Measurements from ENCODE around the gene ATP5PD. TPM values are rescaled to one million over a fixed set of nuclear protein-coding genes. Genes with fewer than 3 reads are reported as not detected.

The ATP5PD gene
- total RNA-seq, 1 experiment from 2014 or later = 344 TPM

- H3K9me3 Mint-ChIP-seq = no peaks in the 10 kb centered on the region; a peak in 1 of 5 replicates
- no peak overlapping the region for H3T11ph ChIP-seq (ENCODE audit: low read length)
- peaks cover 5% of the 10 kb centered on the region for H3K79me1 ChIP-seq (ENCODE audit: insufficient read depth, low read depth, low read length, poor library complexity, severe bottlenecking)
- no peak overlapping the region for H2AFZ ChIP-seq (ENCODE audit: low read length)
- no peak overlapping the region for H3K18ac ChIP-seq (ENCODE audit: insufficient read length, low read depth, low read length)
- peaks cover 39 to 81% (median 62%) of the 10 kb centered on the region in 3 experiments for H3K36me3 Mint-ChIP-seq (ENCODE audit: insufficient read depth in 1 of 3, low read depth in 3 of 3)
- H4K91ac ChIP-seq (ENCODE audit: insufficient read length, low read depth, low read length) = no peak overlapping the region
- DNase-seq = no peak
- H3K27me3 Mint-ChIP-seq (ENCODE audit: low read depth) = no peaks in the 10 kb centered on the region
- H2BK15ac ChIP-seq (ENCODE audit: low read depth, low read length) = no peak overlapping the region
- H3K14ac ChIP-seq (ENCODE audit: insufficient read depth, low read length) = no peak overlapping the region
- H2BK5ac ChIP-seq (ENCODE audit: insufficient read length, low read length) = no peak overlapping the region
- no peak overlapping the region for H2BK120ac ChIP-seq (ENCODE audit: low read depth, low read length, poor library complexity, severe bottlenecking)
- no peak overlapping the region for H3K23ac ChIP-seq (ENCODE audit: insufficient read length, low read depth, low read length)
- H3K4me3 Mint-ChIP-seq = no peak overlapping the region
- no peaks in the 10 kb centered on the region for H3K27me3 ChIP-seq (ENCODE audit: insufficient read depth, low read length)
- no peak overlapping the region for H3K9ac ChIP-seq (ENCODE audit: extremely low read depth, insufficient read length, low read length)
- no CpG with 5 or more reads among the region's 2 CpGs for WGBS (ENCODE audit: extremely low coverage, insufficient read length, low lambda C conversion rate)
- no peak overlapping the region for H3K27ac ChIP-seq (ENCODE audit: insufficient read length, low read depth, low read length)
- no peak overlapping the region for H4K5ac ChIP-seq (ENCODE audit: insufficient read length, low read depth, low read length)
- no peak overlapping the region for H3K56ac ChIP-seq (ENCODE audit: insufficient read length, low read depth, low read length)
- TF ChIP-seq, protein P1, sequence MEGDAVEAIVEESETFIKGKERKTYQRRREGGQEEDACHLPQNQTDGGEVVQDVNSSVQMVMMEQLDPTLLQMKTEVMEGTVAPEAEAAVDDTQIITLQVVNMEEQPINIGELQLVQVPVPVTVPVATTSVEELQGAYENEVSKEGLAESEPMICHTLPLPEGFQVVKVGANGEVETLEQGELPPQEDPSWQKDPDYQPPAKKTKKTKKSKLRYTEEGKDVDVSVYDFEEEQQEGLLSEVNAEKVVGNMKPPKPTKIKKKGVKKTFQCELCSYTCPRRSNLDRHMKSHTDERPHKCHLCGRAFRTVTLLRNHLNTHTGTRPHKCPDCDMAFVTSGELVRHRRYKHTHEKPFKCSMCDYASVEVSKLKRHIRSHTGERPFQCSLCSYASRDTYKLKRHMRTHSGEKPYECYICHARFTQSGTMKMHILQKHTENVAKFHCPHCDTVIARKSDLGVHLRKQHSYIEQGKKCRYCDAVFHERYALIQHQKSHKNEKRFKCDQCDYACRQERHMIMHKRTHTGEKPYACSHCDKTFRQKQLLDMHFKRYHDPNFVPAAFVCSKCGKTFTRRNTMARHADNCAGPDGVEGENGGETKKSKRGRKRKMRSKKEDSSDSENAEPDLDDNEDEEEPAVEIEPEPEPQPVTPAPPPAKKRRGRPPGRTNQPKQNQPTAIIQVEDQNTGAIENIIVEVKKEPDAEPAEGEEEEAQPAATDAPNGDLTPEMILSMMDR (conservative IDR thresholded peaks at IDR 0.05) = no peak
- H3K23me2 ChIP-seq (ENCODE audit: insufficient read length, low read depth, low read length, poor library complexity, severe bottlenecking) = peaks cover 6% of the 10 kb centered on the region
- no peaks in the 10 kb centered on the region for H3K9me3 ChIP-seq (ENCODE audit: control insufficient read depth, low read depth, low read length)
- H3K4me1 Mint-ChIP-seq = peaks cover 15 to 16% of the 10 kb centered on the region in 2 experiments
- H2AK5ac ChIP-seq (ENCODE audit: insufficient read length, low read length) = no peak overlapping the region
- peak overlapping the region in 1 of 3 experiments; percentile 53; a peak in 1 of 7 replicates for H3K27ac Mint-ChIP-seq
- no peak overlapping the region for H4K8ac ChIP-seq (replicated peaks; ENCODE audit: insufficient read length, low read depth, low read length)
- H3K4ac ChIP-seq (ENCODE audit: low read depth, low read length) = no peak overlapping the region
- H2BK20ac ChIP-seq (ENCODE audit: low read depth, low read length, poor library complexity, severe bottlenecking) = no peak overlapping the region
- no peaks in the 10 kb centered on the region for H4K20me1 ChIP-seq (ENCODE audit: control insufficient read depth, insufficient read depth, insufficient read length)
- H3K4me2 ChIP-seq (ENCODE audit: insufficient read depth, insufficient read length, low read length) = no peak overlapping the region
- peaks cover 13% of the 10 kb centered on the region; the same call in 1 of the 2 replicates for H3K79me2 ChIP-seq (ENCODE audit: insufficient read depth, low read length)
- no peak overlapping the region for H2BK12ac ChIP-seq (ENCODE audit: insufficient read length, low read depth, low read length)
- no peaks in the 10 kb centered on the region for H3K4me1 ChIP-seq (ENCODE audit: insufficient read depth, low read length)
Measured at GRCh38 chr17:75051941-75052340, 5.2 kb upstream of the ATP5PD start.
